WERI-Rb-1 (cell line): ENCODE measurements around the gene CCDC148.

Experiments used
- DNase-seq: peaks from one replicate; pipeline ENCODE4 v3.0.0-alpha.2; 2020
- H3K27ac ChIP-seq: fragments of 250-450 bp; sonication (Bioruptor Pico); 2 replicates; pipeline ENCODE4 v1.5.1; 2020; ENCODE audit warnings: mild to moderate bottlenecking, moderate library complexity
- H3K27me3 ChIP-seq: fragments of 250-450 bp; sonication (Bioruptor Pico); 2 replicates; pipeline ENCODE4 v1.5.1; 2021; ENCODE audit warnings: mild to moderate bottlenecking, low read depth, moderate library complexity; ENCODE audit not compliant: insufficient read depth, severe bottlenecking
- H3K36me3 ChIP-seq: fragments of 250-450 bp; sonication (Bioruptor Pico); 2 replicates; pipeline ENCODE4 v1.5.1; 2020; ENCODE audit warnings: mild to moderate bottlenecking, moderate library complexity
- H3K4me3 ChIP-seq: 2 replicates; pipeline ENCODE4 v1.5.1; 2011; ENCODE audit warnings: low read depth, mild to moderate bottlenecking, control low read depth, low read length
- H3K9me3 ChIP-seq: fragments of 250-450 bp; sonication (Bioruptor Pico); 2 replicates; pipeline ENCODE4 v1.5.1; 2021; ENCODE audit warnings: mild to moderate bottlenecking, moderate library complexity; ENCODE audit not compliant: severe bottlenecking
- CTCF ChIP-seq: IDR thresholded peaks from 2 replicates; pipeline ENCODE4 v1.5.1; 2011; ENCODE audit warnings: low read depth, mild to moderate bottlenecking, control low read depth, inconsistent platforms, low read length

CCDC148 gene

GRCh38 chr2:158467248-158467647 lies 10.7 kb upstream of the CCDC148 start:
- H3K36me3 ChIP-seq: no peaks in the 10 kb centered on the region
- TF ChIP-seq CTCF: no peak
- no peaks in the 10 kb centered on the region for H3K9me3 ChIP-seq
- H3K4me3 ChIP-seq: no peak overlapping the region
- no peak overlapping the region for H3K27ac ChIP-seq
- no peaks in the 10 kb centered on the region for H3K27me3 ChIP-seq
- DNase-seq: no peak

- Histone ChIP-seq H3K9me3 (no peaks in the 10 kb centered on the region), H3K27ac (no peak overlapping the region), H3K4me3 (no peak overlapping the region), H3K27me3 (no peaks in the 10 kb centered on the region), H3K36me3 (peaks cover 5% of the 10 kb centered on the region)
- DNase-seq: no peak
- TF ChIP-seq CTCF: 0 out of 2 replicates have a peak, but pooled peaks have one; percentile 19
Measured at GRCh38 chr2:158464426-158465281, 8.1 kb upstream of the CCDC148 start.

DNA sequence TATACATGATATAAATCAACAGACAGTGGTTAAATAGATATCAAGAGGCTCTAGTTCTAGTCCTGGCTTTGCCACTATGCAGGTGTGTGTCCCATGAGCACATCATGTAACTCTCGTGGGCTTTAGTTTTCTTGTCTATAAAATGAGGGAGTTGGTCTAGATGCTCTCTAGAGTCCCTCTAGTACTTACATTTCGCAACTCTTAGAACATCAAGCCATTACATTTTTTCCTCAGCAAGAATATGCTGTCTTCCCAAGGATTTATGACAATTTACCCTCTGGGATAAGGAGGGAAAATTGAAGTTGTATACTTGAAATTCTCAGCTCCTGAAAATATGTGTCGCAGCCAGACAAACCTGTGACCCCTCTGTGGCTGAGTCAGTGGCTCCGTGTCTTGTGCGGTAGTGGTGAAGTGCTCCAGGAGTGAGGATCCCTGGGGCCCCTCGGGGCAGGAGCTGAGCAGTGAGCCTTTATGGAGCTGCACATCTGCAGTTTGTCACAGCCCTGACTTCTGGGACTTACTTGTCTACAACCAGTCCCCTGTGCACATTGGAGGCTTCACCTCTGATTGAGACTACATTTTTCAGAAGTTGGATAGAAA lies 7.0 kb upstream of the CCDC148 start:
- Histone ChIP-seq H3K9me3 (no peaks in the 10 kb centered on the region), H3K27ac (no peak overlapping the region), H3K27me3 (no peaks in the 10 kb centered on the region), H3K4me3 (no peak overlapping the region), H3K36me3 (peaks cover 5% of the 10 kb centered on the region)
- no peak for DNase-seq
- no peak for TF ChIP-seq CTCF

DNA sequence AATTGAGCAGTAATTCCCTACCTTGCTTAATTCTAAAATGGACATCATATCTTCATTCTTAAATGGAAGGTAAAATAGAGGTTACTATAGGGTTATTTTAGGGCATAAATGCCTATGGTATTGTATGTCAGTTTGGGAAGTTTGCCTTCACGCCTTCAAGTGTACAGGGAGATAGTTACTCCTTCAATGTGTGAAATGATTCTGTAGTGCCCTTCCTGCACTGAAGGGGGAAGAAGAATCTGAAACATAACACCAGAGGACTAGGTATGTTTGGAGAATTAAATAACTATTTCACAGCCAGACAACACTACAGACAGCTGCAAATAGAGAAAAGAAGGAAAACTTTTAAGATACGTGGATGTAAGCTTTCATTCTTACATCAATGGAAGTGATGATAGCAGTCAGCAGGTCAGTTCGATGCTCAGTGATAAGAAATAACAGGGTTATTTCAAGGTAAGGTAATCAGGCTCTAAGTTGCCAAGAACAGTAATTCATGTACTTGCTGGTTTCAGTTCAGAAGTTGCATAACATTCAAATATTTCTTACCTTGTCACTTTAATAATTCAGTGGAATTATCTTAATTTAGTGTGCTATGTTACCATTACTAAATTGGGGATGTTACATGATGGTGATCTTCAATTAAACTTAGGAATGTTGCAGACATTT lies 4.2 kb upstream of the CCDC148 start:
- no peak for TF ChIP-seq CTCF
- no peak overlapping the region for H3K27ac ChIP-seq
- H3K9me3 ChIP-seq: no peaks in the 10 kb centered on the region
- no peak overlapping the region for H3K4me3 ChIP-seq
- H3K27me3 ChIP-seq: no peaks in the 10 kb centered on the region
- H3K36me3 ChIP-seq: peaks cover 5% of the 10 kb centered on the region
- no peak for DNase-seq

DNA sequence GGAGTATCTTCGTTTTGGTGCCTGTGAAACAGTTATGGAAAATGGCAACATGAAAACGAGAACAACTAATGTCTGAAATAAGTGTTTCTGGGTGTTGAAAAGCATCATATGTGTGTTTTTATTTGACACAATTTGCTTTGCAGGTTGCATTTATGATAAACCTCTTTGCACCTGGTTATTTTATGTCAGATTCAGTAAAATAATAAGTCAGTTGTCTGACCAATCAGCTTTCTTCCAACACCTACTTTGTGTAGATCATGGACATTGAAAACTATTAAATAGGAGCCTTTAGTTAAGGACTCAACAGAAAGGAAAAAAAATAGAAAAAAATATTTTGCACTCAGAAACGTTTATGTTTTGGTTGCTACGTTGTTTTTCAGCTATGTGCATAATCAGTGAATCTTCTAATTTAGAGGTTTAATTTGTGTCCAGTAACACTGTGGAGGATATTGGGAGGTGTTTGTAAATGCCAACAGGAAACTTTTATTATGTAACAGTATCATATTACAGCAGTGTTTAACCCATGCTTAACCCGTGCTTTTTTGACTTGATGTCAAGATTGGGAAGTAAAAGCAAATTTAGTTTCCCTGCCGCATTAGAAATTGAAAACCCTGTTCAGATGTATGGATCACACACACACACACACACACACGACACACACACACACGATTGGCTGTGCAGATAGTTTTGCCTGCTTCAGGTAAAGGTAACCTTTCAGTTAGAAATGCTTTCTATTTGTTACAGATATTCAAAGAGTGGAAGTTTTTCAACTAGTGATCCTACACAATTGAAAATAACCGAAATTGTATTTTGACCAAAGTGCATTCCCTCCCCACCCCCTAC lies 2.8 kb upstream of the CCDC148 start:
- no peak overlapping the region for H3K27ac ChIP-seq
- H3K9me3 ChIP-seq: no peaks in the 10 kb centered on the region
- TF ChIP-seq CTCF: no peak
- peaks cover 5% of the 10 kb centered on the region for H3K36me3 ChIP-seq
- H3K27me3 ChIP-seq: no peaks in the 10 kb centered on the region
- DNase-seq: no peak
- no peak overlapping the region for H3K4me3 ChIP-seq
